Measurements from ENCODE around the gene MROH8. TPM values are rescaled to one million over a fixed set of nuclear protein-coding genes. Genes with fewer than 3 reads are reported as not detected.

MROH8 gene
- total RNA-seq, 1 donor from 2014 or later, result 3.6 TPM

- H3K4me3 ChIP-seq, result no peak overlapping the region
- TF ChIP-seq CTCF (IDR thresholded peaks at IDR 0.05; ENCODE audit: borderline replicate concordance), result peak; percentile 97
- peak; percentile 90 for DNase-seq
- intact Hi-C loops (cut with micrococcal nuclease), result no loop called here
- peaks cover 11% of the 10 kb centered on the region for H3K36me3 ChIP-seq
- H3K4me1 ChIP-seq, result peaks cover 57% of the 10 kb centered on the region
- peak overlapping the region; percentile 22 for H3K27ac ChIP-seq (replicated peaks)
- H3K27me3 ChIP-seq (ENCODE audit: low read depth), result no peaks in the 10 kb centered on the region
- no peaks in the 10 kb centered on the region for H3K9me3 ChIP-seq (replicated peaks)
Observed at GRCh38 chr20:37192137-37192854, 12.9 kb upstream of the MROH8 start.

GRCh38 chr20:37190354-37191112 is 11.2 kb upstream of the MROH8 start:
- no peaks in the 10 kb centered on the region for H3K27me3 ChIP-seq (ENCODE audit: low read depth)
- no peak overlapping the region for H3K27ac ChIP-seq (replicated peaks)
- no peak overlapping the region for H3K4me3 ChIP-seq
- TF ChIP-seq CTCF (IDR thresholded peaks at IDR 0.05; ENCODE audit: borderline replicate concordance), result no peak
- peaks cover 55% of the 10 kb centered on the region for H3K4me1 ChIP-seq
- peaks cover 24% of the 10 kb centered on the region for H3K36me3 ChIP-seq
- no peaks in the 10 kb centered on the region for H3K9me3 ChIP-seq (replicated peaks)
- intact Hi-C loops (cut with micrococcal nuclease), result no loop called here
- no peak for DNase-seq

GRCh38 chr20:37189416-37190016 is 10.2 kb upstream of the MROH8 start:
- H3K4me3 ChIP-seq, result no peak overlapping the region
- no peaks in the 10 kb centered on the region for H3K9me3 ChIP-seq (replicated peaks)
- peaks cover 34% of the 10 kb centered on the region for H3K36me3 ChIP-seq
- H3K4me1 ChIP-seq, result peaks cover 46% of the 10 kb centered on the region
- DNase-seq, result no peak
- no peak for TF ChIP-seq CTCF (IDR thresholded peaks at IDR 0.05; ENCODE audit: borderline replicate concordance)
- H3K27ac ChIP-seq (replicated peaks), result no peak overlapping the region
- intact Hi-C loops (cut with micrococcal nuclease), result no loop called here
- no peaks in the 10 kb centered on the region for H3K27me3 ChIP-seq (ENCODE audit: low read depth)

- no peak for DNase-seq
- Histone ChIP-seq H3K4me1 (peaks cover 47% of the 10 kb centered on the region), H3K9me3 (replicated peaks) (no peaks in the 10 kb centered on the region), H3K27ac (replicated peaks) (no peak overlapping the region), H3K27me3 (ENCODE audit: low read depth) (no peaks in the 10 kb centered on the region), H3K36me3 (peaks cover 42% of the 10 kb centered on the region), H3K4me3 (no peak overlapping the region)
- no peak for TF ChIP-seq CTCF (IDR thresholded peaks at IDR 0.05; ENCODE audit: borderline replicate concordance)
- intact Hi-C loops (cut with micrococcal nuclease), result no loop called here
Observed at GRCh38 chr20:37188787-37189186, 9.4 kb upstream of the MROH8 start.

GRCh38 chr20:37185686-37186085 is 6.3 kb upstream of the MROH8 start:
- Histone ChIP-seq H3K27ac (replicated peaks) (no peak overlapping the region), H3K4me3 (no peak overlapping the region)

More at GRCh38 chr20:37185686-37186085, 6.3 kb upstream of the MROH8 start:
- TF ChIP-seq CTCF (IDR thresholded peaks at IDR 0.05; ENCODE audit: borderline replicate concordance), result no peak
- Histone ChIP-seq H3K4me1 (peaks cover 32% of the 10 kb centered on the region), H3K27me3 (ENCODE audit: low read depth) (no peaks in the 10 kb centered on the region), H3K36me3 (peaks cover 45% of the 10 kb centered on the region), H3K9me3 (replicated peaks) (no peaks in the 10 kb centered on the region)
- no peak for DNase-seq
- intact Hi-C loops (cut with micrococcal nuclease), result no loop called here
